Measurements from ENCODE around the gene FCRLA. TPM values are rescaled to one million over a fixed set of nuclear protein-coding genes. Genes with fewer than 3 reads are reported as not detected.

The FCRLA gene
- polyA plus RNA-seq, 1 experiment = 2.0 TPM

DNA sequence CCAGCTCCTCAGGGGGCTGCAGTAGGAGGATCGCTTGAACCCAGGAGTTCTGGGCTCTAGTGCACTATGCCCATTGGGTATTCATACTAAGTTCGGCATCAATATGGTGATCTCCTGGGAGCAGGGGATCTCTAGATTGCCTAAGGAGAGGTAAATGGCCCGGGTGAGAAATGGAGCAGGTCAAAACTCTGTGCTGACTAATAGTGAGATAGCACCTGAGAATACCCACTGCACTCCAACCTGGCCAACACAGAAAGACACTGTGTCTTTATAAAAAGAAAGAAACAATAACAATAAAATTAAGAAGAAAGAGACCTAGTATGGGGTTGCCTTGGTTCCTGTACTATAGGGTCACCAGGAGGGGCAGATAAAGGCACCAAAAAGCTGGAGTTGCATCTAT is 28.8 kb downstream of the FCRLA start:
- DNase-seq (ENCODE audit: low read depth) = no peak
- POLR2A ChIA-PET = no interaction called here
- CTCF ChIA-PET = interaction anchor here (1.0 to 3.0 kb wide), 5 partner anchors 10 to 256 kb away, joined by 3 to 12 read pairs (median 3); no protein-coding TSS in a partner anchor
- no peak overlapping the region for H3K4me3 ChIP-seq (ENCODE audit: low read depth, low read length)
- TF ChIP-seq, protein P1, sequence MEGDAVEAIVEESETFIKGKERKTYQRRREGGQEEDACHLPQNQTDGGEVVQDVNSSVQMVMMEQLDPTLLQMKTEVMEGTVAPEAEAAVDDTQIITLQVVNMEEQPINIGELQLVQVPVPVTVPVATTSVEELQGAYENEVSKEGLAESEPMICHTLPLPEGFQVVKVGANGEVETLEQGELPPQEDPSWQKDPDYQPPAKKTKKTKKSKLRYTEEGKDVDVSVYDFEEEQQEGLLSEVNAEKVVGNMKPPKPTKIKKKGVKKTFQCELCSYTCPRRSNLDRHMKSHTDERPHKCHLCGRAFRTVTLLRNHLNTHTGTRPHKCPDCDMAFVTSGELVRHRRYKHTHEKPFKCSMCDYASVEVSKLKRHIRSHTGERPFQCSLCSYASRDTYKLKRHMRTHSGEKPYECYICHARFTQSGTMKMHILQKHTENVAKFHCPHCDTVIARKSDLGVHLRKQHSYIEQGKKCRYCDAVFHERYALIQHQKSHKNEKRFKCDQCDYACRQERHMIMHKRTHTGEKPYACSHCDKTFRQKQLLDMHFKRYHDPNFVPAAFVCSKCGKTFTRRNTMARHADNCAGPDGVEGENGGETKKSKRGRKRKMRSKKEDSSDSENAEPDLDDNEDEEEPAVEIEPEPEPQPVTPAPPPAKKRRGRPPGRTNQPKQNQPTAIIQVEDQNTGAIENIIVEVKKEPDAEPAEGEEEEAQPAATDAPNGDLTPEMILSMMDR (IDR thresholded peaks at IDR 0.05; ENCODE audit: insufficient read depth, low read depth, low read length) = no peak
- H3K36me3 ChIP-seq (ENCODE audit: control insufficient read depth, insufficient read depth, low read length) = no peaks in the 10 kb centered on the region
- H3K27me3 ChIP-seq (ENCODE audit: control insufficient read depth, insufficient read depth, low read length) = no peaks in the 10 kb centered on the region

DNA sequence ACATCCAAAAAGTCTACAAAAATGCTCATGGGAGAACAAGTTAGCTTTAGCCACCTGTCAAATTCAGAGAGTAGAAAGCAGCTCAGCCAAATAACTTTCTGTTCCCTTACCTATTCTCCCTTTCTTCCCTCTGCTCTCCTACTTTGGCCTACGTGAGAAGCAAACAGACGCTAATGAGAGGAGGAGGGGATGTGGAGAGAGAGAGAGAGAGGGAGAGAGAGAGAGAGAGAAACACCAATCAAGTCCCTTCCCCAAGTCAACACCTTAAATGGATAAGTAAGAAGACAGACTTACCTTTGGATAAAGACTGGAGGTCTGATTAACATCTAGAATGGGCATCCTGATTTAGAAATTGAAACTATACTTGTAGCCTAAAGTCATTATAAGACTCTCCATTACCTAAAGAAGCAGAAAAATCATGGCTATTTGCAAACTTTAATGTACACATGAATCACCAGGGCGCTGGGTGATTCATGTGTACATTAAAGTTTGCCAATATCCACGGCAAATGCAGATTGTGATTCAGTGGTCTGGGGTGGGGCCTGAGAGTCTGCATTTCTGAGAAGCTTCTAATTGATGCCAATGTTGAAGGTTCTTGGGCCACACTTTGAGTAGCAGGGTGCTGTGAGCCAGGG is 29.4 kb downstream of the FCRLA start:
- H3K27me3 ChIP-seq (ENCODE audit: control insufficient read depth, insufficient read depth, low read length) = no peaks in the 10 kb centered on the region
- TF ChIP-seq, protein P1 (IDR thresholded peaks at IDR 0.05; ENCODE audit: insufficient read depth, low read depth, low read length) = no peak
- no peak overlapping the region for H3K4me3 ChIP-seq (ENCODE audit: low read depth, low read length)
- H3K36me3 ChIP-seq (ENCODE audit: control insufficient read depth, insufficient read depth, low read length) = no peaks in the 10 kb centered on the region
- ChIA-PET POLR2A (no interaction called here), CTCF (interaction anchor here (1.1 to 6.5 kb wide), 5 partner anchors 10 to 251 kb away, joined by 3 to 41 read pairs (median 12); partner anchors contain the start of gene DUSP12)
- no peak for DNase-seq (ENCODE audit: low read depth)

DNA sequence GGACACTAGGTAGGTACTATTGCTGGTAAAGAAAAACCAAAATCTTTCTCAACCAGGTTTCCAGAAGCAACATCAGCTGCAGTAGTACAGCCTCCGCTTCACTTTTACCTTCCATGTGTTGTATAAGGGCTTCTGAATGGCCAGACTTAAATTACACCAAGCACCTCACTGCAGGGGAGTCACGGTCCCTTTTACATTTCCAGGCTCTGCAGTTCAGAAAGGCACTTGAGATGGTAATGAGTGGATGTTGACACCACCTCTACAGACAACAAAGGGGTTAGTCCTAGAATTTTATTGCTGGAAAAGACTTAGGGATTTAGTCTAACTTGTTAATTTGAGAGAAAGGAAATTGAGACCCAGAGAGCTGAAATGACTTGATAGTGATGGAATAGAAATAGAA is 30.6 kb downstream of the FCRLA start:
- POLR2A ChIA-PET = no interaction called here
- no peak for DNase-seq (ENCODE audit: low read depth)
- TF ChIP-seq, protein P1 (IDR thresholded peaks at IDR 0.05; ENCODE audit: insufficient read depth, low read depth, low read length) = no peak
- CTCF ChIA-PET = interaction anchor here (0.9 to 6.5 kb wide), 9 partner anchors 11 to 250 kb away, joined by 3 to 41 read pairs (median 5); partner anchors contain the start of gene DUSP12
- no peaks in the 10 kb centered on the region for H3K27me3 ChIP-seq (ENCODE audit: control insufficient read depth, insufficient read depth, low read length)
- H3K4me3 ChIP-seq (ENCODE audit: low read depth, low read length) = no peak overlapping the region
- H3K36me3 ChIP-seq (ENCODE audit: control insufficient read depth, insufficient read depth, low read length) = no peaks in the 10 kb centered on the region

DNA sequence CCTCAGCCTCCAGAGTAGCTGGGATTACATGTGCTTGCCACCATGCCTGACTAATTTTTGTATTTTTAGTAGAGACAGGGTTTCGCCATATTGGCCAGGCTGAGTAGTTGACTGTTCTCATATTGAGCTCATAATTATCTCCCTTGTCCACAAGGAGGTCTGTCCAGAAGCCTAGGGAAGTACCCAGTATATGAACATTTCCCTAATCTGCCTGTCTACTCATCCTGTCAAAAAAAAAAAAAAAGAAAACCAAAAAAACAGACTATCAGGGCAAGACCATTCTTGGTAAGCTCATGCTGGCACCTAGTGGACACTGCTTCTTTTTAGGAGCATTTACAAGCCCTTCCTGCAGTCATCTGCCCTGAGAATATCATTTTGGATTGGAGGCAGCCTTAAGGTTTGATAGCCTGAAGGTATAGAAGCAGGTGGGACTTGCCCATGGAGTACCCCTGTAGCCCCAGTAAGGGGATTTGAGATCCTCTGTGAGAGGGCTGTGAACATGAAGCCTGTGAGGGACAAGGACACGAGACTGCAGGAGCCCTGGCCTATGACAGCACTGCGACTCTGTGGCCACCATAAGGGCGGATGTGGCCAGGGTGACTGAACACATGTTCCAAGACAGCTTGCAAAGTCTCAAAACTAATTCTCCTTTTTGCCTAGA is 31.7 kb downstream of the FCRLA start:
- DNase-seq (ENCODE audit: low read depth) = no peak
- POLR2A ChIA-PET = no interaction called here
- no peaks in the 10 kb centered on the region for H3K27me3 ChIP-seq (ENCODE audit: control insufficient read depth, insufficient read depth, low read length)
- TF ChIP-seq, protein P1 (IDR thresholded peaks at IDR 0.05; ENCODE audit: insufficient read depth, low read depth, low read length) = peak; percentile 64
- H3K4me3 ChIP-seq (ENCODE audit: low read depth, low read length) = no peak overlapping the region
- CTCF ChIA-PET = interaction anchor here (0.8 to 6.5 kb wide), 11 partner anchors 10 to 254 kb away, joined by 3 to 41 read pairs (median 5); partner anchors contain the start of gene DUSP12
- no peaks in the 10 kb centered on the region for H3K36me3 ChIP-seq (ENCODE audit: control insufficient read depth, insufficient read depth, low read length)

DNA sequence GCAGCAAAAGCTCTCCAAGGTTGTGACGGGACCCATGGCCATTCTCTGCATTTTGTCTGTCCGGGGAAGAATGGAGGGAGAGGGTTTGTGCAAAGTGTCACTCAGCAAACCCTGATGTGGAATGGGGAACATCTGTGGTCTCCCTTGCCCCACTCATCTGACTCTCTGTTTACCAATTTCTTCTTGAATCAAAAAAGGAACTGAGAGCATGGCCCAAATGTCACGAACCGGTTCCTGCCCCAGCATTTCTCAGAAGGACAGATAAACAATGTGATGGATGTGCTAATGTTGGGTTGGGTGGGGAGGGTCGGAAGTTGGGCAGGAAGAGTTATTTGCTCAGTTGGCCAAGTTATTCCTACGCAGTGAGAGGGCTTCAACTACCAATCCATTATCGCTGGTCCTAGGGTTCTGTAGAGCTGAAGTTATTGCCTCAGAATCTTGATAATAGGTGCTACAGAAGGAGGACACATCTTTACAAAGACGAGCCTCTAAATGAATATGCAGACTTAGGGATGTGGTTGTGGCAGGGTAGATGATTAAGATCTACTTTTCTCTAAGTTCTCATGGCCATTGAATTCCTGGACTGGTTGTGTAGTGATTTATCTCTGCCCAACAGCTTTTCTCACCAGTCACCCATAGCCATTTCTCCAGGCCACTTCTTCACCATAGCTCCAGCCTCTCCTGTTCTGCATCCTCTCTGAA is 33.0 kb downstream of the FCRLA start:
- DNase-seq (ENCODE audit: low read depth) = no peak
- no peaks in the 10 kb centered on the region for H3K36me3 ChIP-seq (ENCODE audit: control insufficient read depth, insufficient read depth, low read length)
- POLR2A ChIA-PET = no interaction called here

More for the DNA sequence above, 33.0 kb downstream of the FCRLA start:
- TF ChIP-seq, protein P1 (IDR thresholded peaks at IDR 0.05; ENCODE audit: insufficient read depth, low read depth, low read length) = no peak
- no peaks in the 10 kb centered on the region for H3K27me3 ChIP-seq (ENCODE audit: control insufficient read depth, insufficient read depth, low read length)
- CTCF ChIA-PET = interaction anchor here (0.7 to 6.5 kb wide), 10 partner anchors 9 to 256 kb away, joined by 3 to 41 read pairs (median 10); partner anchors contain the start of gene DUSP12
- H3K4me3 ChIP-seq (ENCODE audit: low read depth, low read length) = no peak overlapping the region
